Mucosa of rectum (tissue), 2 donors: ENCODE results near the gene NEDD8.

ENCODE experiments used
- H3K27ac ChIP-seq, 2 donors: one replicate each; pipeline ENCODE4 v1.7.0; 2013; ENCODE audit warnings: inconsistent platforms in 2 of 2, low read depth in 2 of 2, low read length in 2 of 2
- H3K27me3 ChIP-seq, 2 donors: one replicate each; pipeline ENCODE4 v1.7.0; 2013; ENCODE audit warnings: low read length in 2 of 2; ENCODE audit not compliant: control insufficient read depth in 2 of 2, insufficient read depth in 2 of 2
- H3K36me3 ChIP-seq, 2 donors: one replicate each; pipeline ENCODE4 v1.7.0; 2013; ENCODE audit warnings: low read length in 2 of 2; ENCODE audit not compliant: control insufficient read depth in 2 of 2, insufficient read depth in 2 of 2
- H3K4me1 ChIP-seq, 2 donors: one replicate each; pipeline ENCODE4 v1.7.0; 2013; ENCODE audit warnings: low read length in 2 of 2, mild to moderate bottlenecking in 1 of 2; ENCODE audit not compliant: control insufficient read depth in 2 of 2, insufficient read depth in 2 of 2
- H3K4me3 ChIP-seq, 2 donors: one replicate each; pipeline ENCODE4 v1.7.0; 2013; ENCODE audit warnings: low read length in 2 of 2
- H3K9ac ChIP-seq, 2 donors: one replicate each; pipeline ENCODE4 v1.7.0; 2013; ENCODE audit warnings: low read length in 2 of 2, low read depth in 1 of 2, mild to moderate bottlenecking in 1 of 2
- H3K9me3 ChIP-seq, 2 donors: one replicate each; pipeline ENCODE4 v1.7.0; 2013; ENCODE audit warnings: low read length in 2 of 2; ENCODE audit not compliant: control insufficient read depth in 2 of 2
- donor health status: healthy.
- donor health status: Normal muscosa, but diverticular disease.

NEDD8 gene

GRCh38 chr14:24198814-24199524 is 33.2 kb downstream of the NEDD8 start:
- peaks cover 19 to 30% of the 10 kb centered on the region in 2 donors for H3K4me1 ChIP-seq

GRCh38 chr14:24197056-24197450 is 35.1 kb downstream of the NEDD8 start:
- Histone ChIP-seq H3K9ac (peak overlapping the region in 1 of 2 donors; percentile 26), H3K36me3 (peaks cover 9 to 15% of the 10 kb centered on the region in 2 donors), H3K27me3 (no peaks in the 10 kb centered on the region), H3K9me3 (no peaks in the 10 kb centered on the region), H3K4me1 (peaks cover 19 to 31% of the 10 kb centered on the region in 2 donors), H3K27ac (no peak overlapping the region), H3K4me3 (peak overlapping the region in 1 of 2 donors; percentile 5)

More at GRCh38 chr14:24198814-24199524, 33.2 kb downstream of the NEDD8 start:
- H3K36me3 ChIP-seq: peaks cover 4 to 7% of the 10 kb centered on the region in 2 donors
- H3K9me3 ChIP-seq: no peaks in the 10 kb centered on the region
- H3K9ac ChIP-seq: peak overlapping the region in 1 of 2 donors; percentile 17
- H3K4me3 ChIP-seq: no peak overlapping the region
- no peaks in the 10 kb centered on the region for H3K27me3 ChIP-seq
- peak overlapping the region; percentile 42 to 52 for H3K27ac ChIP-seq

- H3K27ac ChIP-seq: peak overlapping the region; percentile 96 to 97
- H3K4me3 ChIP-seq: peak overlapping the region; percentile 87 to 93
- peaks cover 14 to 22% of the 10 kb centered on the region in 2 donors for H3K36me3 ChIP-seq
- H3K27me3 ChIP-seq: no peaks in the 10 kb centered on the region
- H3K9me3 ChIP-seq: no peaks in the 10 kb centered on the region
- H3K9ac ChIP-seq: peak overlapping the region; percentile 83 to 99
- peaks cover 19 to 31% of the 10 kb centered on the region in 2 donors for H3K4me1 ChIP-seq
Observed at GRCh38 chr14:24196071-24197055, 35.8 kb downstream of the NEDD8 start.

GRCh38 chr14:24195186-24196070 is 36.7 kb downstream of the NEDD8 start, which contains the start of gene TM9SF1:
TSS of gene TM9SF1 (minus strand) at chr14:24195441. CDS start at chr14:24195019, 422 bp downstream.
- H3K4me3 ChIP-seq: peak within 1 kb of the TSS; percentile 87 to 93
- peak within 1 kb of the TSS; percentile 96 to 97 for H3K27ac ChIP-seq
- H3K9me3 ChIP-seq: no peaks in the 10 kb centered on the region
- peaks cover 14 to 25% of the 10 kb centered on the region in 2 donors for H3K36me3 ChIP-seq
- H3K4me1 ChIP-seq: peaks cover 19 to 31% of the 10 kb centered on the region in 2 donors
- H3K27me3 ChIP-seq: no peaks in the 10 kb centered on the region
- peak within 1 kb of the TSS; percentile 83 to 99 for H3K9ac ChIP-seq

- peaks cover 19 to 31% of the 10 kb centered on the region in 2 donors for H3K4me1 ChIP-seq
- peaks cover 16 to 24% of the 10 kb centered on the region in 2 donors for H3K36me3 ChIP-seq
- H3K9me3 ChIP-seq: no peaks in the 10 kb centered on the region
- peak overlapping the region; percentile 87 to 93 for H3K4me3 ChIP-seq
- H3K27me3 ChIP-seq: no peaks in the 10 kb centered on the region
- H3K27ac ChIP-seq: peak overlapping the region; percentile 96 to 97
- peak overlapping the region; percentile 83 to 99 for H3K9ac ChIP-seq
Observed at GRCh38 chr14:24194873-24195185, 37.3 kb downstream of the NEDD8 start.

GRCh38 chr14:24194186-24194872 is 37.8 kb downstream of the NEDD8 start:
- H3K9me3 ChIP-seq: no peaks in the 10 kb centered on the region
- H3K4me3 ChIP-seq: peak overlapping the region; percentile 87 to 93
- peak overlapping the region; percentile 83 to 99 for H3K9ac ChIP-seq
- peak overlapping the region in 1 of 2 donors; percentile 97 for H3K27ac ChIP-seq
- H3K27me3 ChIP-seq: no peaks in the 10 kb centered on the region
- H3K36me3 ChIP-seq: peaks cover 19 to 22% of the 10 kb centered on the region in 2 donors
- H3K4me1 ChIP-seq: peaks cover 19 to 31% of the 10 kb centered on the region in 2 donors

GRCh38 chr14:24192933-24193332 is 39.2 kb downstream of the NEDD8 start:
- Histone ChIP-seq H3K9ac (no peak overlapping the region), H3K27me3 (no peaks in the 10 kb centered on the region), H3K27ac (no peak overlapping the region), H3K4me1 (peaks cover 19 to 29% of the 10 kb centered on the region in 2 donors), H3K36me3 (peaks cover 19 to 22% of the 10 kb centered on the region in 2 donors), H3K4me3 (no peak overlapping the region), H3K9me3 (no peaks in the 10 kb centered on the region)

GRCh38 chr14:24190416-24190815 is 41.8 kb downstream of the NEDD8 start:
- H3K9me3 ChIP-seq: no peaks in the 10 kb centered on the region
- no peak overlapping the region for H3K27ac ChIP-seq
- no peak overlapping the region for H3K9ac ChIP-seq
- no peak overlapping the region for H3K4me3 ChIP-seq
- no peaks in the 10 kb centered on the region for H3K27me3 ChIP-seq
- H3K4me1 ChIP-seq: peaks cover 19 to 20% of the 10 kb centered on the region in 2 donors
- peaks cover 25 to 37% of the 10 kb centered on the region in 2 donors for H3K36me3 ChIP-seq

GRCh38 chr14:24189460-24189859 is 42.7 kb downstream of the NEDD8 start:
- peaks cover 14% of the 10 kb centered on the region in 2 donors for H3K4me1 ChIP-seq
- no peaks in the 10 kb centered on the region for H3K9me3 ChIP-seq
- no peak overlapping the region for H3K4me3 ChIP-seq
- H3K27ac ChIP-seq: no peak overlapping the region
- peaks cover 28 to 47% of the 10 kb centered on the region in 2 donors for H3K36me3 ChIP-seq
- H3K9ac ChIP-seq: no peak overlapping the region
- H3K27me3 ChIP-seq: no peaks in the 10 kb centered on the region
